ENCODE data around the gene MACF1. TPM values are rescaled to one million over a fixed set of nuclear protein-coding genes. Genes with fewer than 3 reads are reported as not detected.

The MACF1 gene
- total RNA-seq, 1 experiment from 2014 or later, result 189 TPM

GRCh38 chr1:39452540-39452939, 248.0 kb downstream of the MACF1 start:
- intact Hi-C loops (cut with micrococcal nuclease; ENCODE audit: unreplicated experiment), result no loop called here
- no peak for DNase-seq
- no TSS peak for BruUV-seq (replicated peaks)
- H3K79me2 ChIP-seq (ENCODE audit: low read depth), result no peaks in the 10 kb centered on the region
- no peaks in the 10 kb centered on the region for H3K27me3 ChIP-seq (ENCODE audit: insufficient read depth, low read depth)
- no peak overlapping the region for H2AFZ ChIP-seq
- H4K20me1 ChIP-seq (ENCODE audit: insufficient read depth), result no peaks in the 10 kb centered on the region
- no peaks in the 10 kb centered on the region for H3K4me1 ChIP-seq (replicated peaks; ENCODE audit: insufficient read depth)
- H3K27ac ChIP-seq, result no peak overlapping the region; the same call in 1 of the 2 replicates
- H3K4me3 ChIP-seq, result no peak overlapping the region
- peaks cover 53% of the 10 kb centered on the region for H3K36me3 ChIP-seq (ENCODE audit: low read depth)
- H3K9me3 ChIP-seq (ENCODE audit: insufficient read depth, low read depth), result no peaks in the 10 kb centered on the region
- CTCF ChIA-PET, result no interaction called here
- TF ChIP-seq EZH2 (IDR thresholded peaks at IDR 0.05; ENCODE audit: low read depth) (no peak), CTCF (conservative IDR thresholded peaks at IDR 0.05) (no peak)
- no peak overlapping the region for H3K4me2 ChIP-seq
- H3K9me2 ChIP-seq (ENCODE audit: insufficient read depth), result no peaks in the 10 kb centered on the region
- H3F3A ChIP-seq (ENCODE audit: insufficient read depth, low read depth), result no peaks in the 10 kb centered on the region
- POLR2A ChIA-PET (ENCODE audit: unreplicated experiment), result no interaction called here

GRCh38 chr1:39453603-39454002, 249.1 kb downstream of the MACF1 start:
- no peaks in the 10 kb centered on the region for H3F3A ChIP-seq (ENCODE audit: insufficient read depth, low read depth)
- ChIA-PET CTCF (no interaction called here), POLR2A (ENCODE audit: unreplicated experiment) (no interaction called here)
- H2AFZ ChIP-seq, result no peak overlapping the region
- H3K4me1 ChIP-seq (replicated peaks; ENCODE audit: insufficient read depth), result no peaks in the 10 kb centered on the region
- no TSS peak for BruUV-seq (replicated peaks)
- no peaks in the 10 kb centered on the region for H3K27me3 ChIP-seq (ENCODE audit: insufficient read depth, low read depth)
- H3K9me2 ChIP-seq (ENCODE audit: insufficient read depth), result no peaks in the 10 kb centered on the region
- no peak for DNase-seq
- no peaks in the 10 kb centered on the region for H3K9me3 ChIP-seq (ENCODE audit: insufficient read depth, low read depth)
- TF ChIP-seq EZH2 (IDR thresholded peaks at IDR 0.05; ENCODE audit: low read depth), result no peak
- no peak for TF ChIP-seq CTCF (conservative IDR thresholded peaks at IDR 0.05)
- no peaks in the 10 kb centered on the region for H4K20me1 ChIP-seq (ENCODE audit: insufficient read depth)
- H3K4me2 ChIP-seq, result no peak overlapping the region
- intact Hi-C loops (cut with micrococcal nuclease; ENCODE audit: unreplicated experiment), result no loop called here
- H3K79me2 ChIP-seq (ENCODE audit: low read depth), result no peaks in the 10 kb centered on the region
- H3K4me3 ChIP-seq, result no peak overlapping the region
- peaks cover 44% of the 10 kb centered on the region for H3K36me3 ChIP-seq (ENCODE audit: low read depth)
- no peak overlapping the region for H3K27ac ChIP-seq

GRCh38 chr1:39458991-39459390, 254.5 kb downstream of the MACF1 start:
- no peak overlapping the region for H3K4me2 ChIP-seq
- no peak overlapping the region for H2AFZ ChIP-seq
- no peak for TF ChIP-seq CTCF (conservative IDR thresholded peaks at IDR 0.05)
- no peak for TF ChIP-seq EZH2 (IDR thresholded peaks at IDR 0.05; ENCODE audit: low read depth)
- DNase-seq, result no peak
- no peaks in the 10 kb centered on the region for H3F3A ChIP-seq (ENCODE audit: insufficient read depth, low read depth)
- peaks cover 38% of the 10 kb centered on the region for H3K36me3 ChIP-seq (ENCODE audit: low read depth)
- no peaks in the 10 kb centered on the region for H3K9me3 ChIP-seq (ENCODE audit: insufficient read depth, low read depth)
- H4K20me1 ChIP-seq (ENCODE audit: insufficient read depth), result no peaks in the 10 kb centered on the region
- no peak overlapping the region for H3K4me3 ChIP-seq
- H3K79me2 ChIP-seq (ENCODE audit: low read depth), result no peaks in the 10 kb centered on the region
- H3K4me1 ChIP-seq (replicated peaks; ENCODE audit: insufficient read depth), result no peaks in the 10 kb centered on the region
- no peak overlapping the region for H3K27ac ChIP-seq
- intact Hi-C loops (cut with micrococcal nuclease; ENCODE audit: unreplicated experiment), result no loop called here
- no peaks in the 10 kb centered on the region for H3K9me2 ChIP-seq (ENCODE audit: insufficient read depth)
- CTCF ChIA-PET, result no interaction called here
- BruUV-seq (replicated peaks), result no TSS peak
- no peaks in the 10 kb centered on the region for H3K27me3 ChIP-seq (ENCODE audit: insufficient read depth, low read depth)
- POLR2A ChIA-PET (ENCODE audit: unreplicated experiment), result no interaction called here

Data from PC-9 (cell line).